Trophoblast cell (in vitro differentiated cells and primary cell): ENCODE measurements around the gene VOPP1.

Source experiments
- DNase-seq, 2 donors: peaks; one replicate each; pipeline ENCODE4 v3.0.0-alpha.2; 2016
- H2AFZ ChIP-seq: 2 replicates; pipeline ENCODE4 v1.6.1; 2013; ENCODE audit warnings: low read length, moderate library complexity, mild to moderate bottlenecking; ENCODE audit not compliant: insufficient read depth, poor library complexity
- H2AK5ac ChIP-seq: 2 replicates; pipeline ENCODE4 v1.6.1; 2013; ENCODE audit warnings: mild to moderate bottlenecking, low read length
- H2BK120ac ChIP-seq: 2 replicates; pipeline ENCODE4 v1.6.1; 2013; ENCODE audit warnings: low read length, mild to moderate bottlenecking, moderate library complexity; ENCODE audit not compliant: insufficient read depth, poor library complexity
- H2BK12ac ChIP-seq: 2 replicates; pipeline ENCODE4 v1.6.1; 2013; ENCODE audit warnings: mild to moderate bottlenecking, low read length, moderate library complexity
- H2BK5ac ChIP-seq: 2 replicates; pipeline ENCODE4 v1.6.1; 2013; ENCODE audit warnings: low read length, low read depth, moderate library complexity, mild to moderate bottlenecking; ENCODE audit not compliant: poor library complexity
- H3K14ac ChIP-seq: 2 replicates; pipeline ENCODE4 v1.6.1; 2013; ENCODE audit warnings: mild to moderate bottlenecking, low read length
- H3K18ac ChIP-seq: 2 replicates; pipeline ENCODE4 v1.6.1; 2013; ENCODE audit warnings: mild to moderate bottlenecking, low read length
- H3K23ac ChIP-seq: 2 replicates; pipeline ENCODE4 v1.6.1; 2013; ENCODE audit warnings: low read length
- H3K27ac ChIP-seq: 2 replicates; pipeline ENCODE4 v1.5.1; 2013; ENCODE audit warnings: low read depth, mild to moderate bottlenecking, inconsistent platforms, low read length, moderate library complexity
- H3K27me3 ChIP-seq: 2 replicates; pipeline ENCODE4 v1.6.1; 2013; ENCODE audit warnings: inconsistent platforms, mild to moderate bottlenecking, low read length, moderate library complexity; ENCODE audit not compliant: insufficient read depth
- H3K36me3 ChIP-seq, 2 experiments: 1 replicate in 1 of 2; 2 replicates in 1 of 2; pipeline ENCODE4 v1.6.1; 2013; ENCODE audit warnings: low read length in 2 of 2, mild to moderate bottlenecking in 2 of 2, moderate library complexity in 1 of 2; ENCODE audit not compliant: insufficient read depth in 2 of 2, control insufficient read depth in 1 of 2
- H3K4ac ChIP-seq: 2 replicates; pipeline ENCODE4 v1.6.1; 2013; ENCODE audit warnings: low read depth, mild to moderate bottlenecking, low read length, moderate library complexity
- H3K4me1 ChIP-seq, 2 experiments: 1 replicate in 1 of 2; 2 replicates in 1 of 2; pipeline ENCODE4 v1.6.1; 2013; ENCODE audit warnings: low read length in 2 of 2, mild to moderate bottlenecking in 2 of 2, moderate library complexity in 1 of 2; ENCODE audit not compliant: insufficient read depth in 2 of 2, control insufficient read depth in 1 of 2
- H3K4me2 ChIP-seq: 2 replicates; pipeline ENCODE4 v1.6.1; 2013; ENCODE audit warnings: inconsistent platforms, mild to moderate bottlenecking, low read length, moderate library complexity
- H3K4me3 ChIP-seq: 2 replicates; pipeline ENCODE4 v1.5.1; 2013; ENCODE audit warnings: mild to moderate bottlenecking, low read depth, low read length, inconsistent platforms
- H3K79me1 ChIP-seq: one replicate; pipeline ENCODE4 v1.6.1; 2013; ENCODE audit warnings: low read length
- H3K79me2 ChIP-seq: 2 replicates; pipeline ENCODE4 v1.6.1; 2013; ENCODE audit warnings: low read length, mild to moderate bottlenecking; ENCODE audit not compliant: control insufficient read depth, insufficient read depth, poor library complexity
- H3K9ac ChIP-seq: 2 replicates; pipeline ENCODE4 v1.6.1; 2013; ENCODE audit warnings: mild to moderate bottlenecking, low read length
- H3K9me3 ChIP-seq: 2 replicates; pipeline ENCODE4 v1.6.1; 2013; ENCODE audit warnings: low read depth, mild to moderate bottlenecking, control low read depth, inconsistent platforms, low read length; ENCODE audit not compliant: insufficient read depth
- H4K12ac ChIP-seq: 2 replicates; pipeline ENCODE4 v1.6.1; 2013; ENCODE audit warnings: low read depth, mild to moderate bottlenecking, low read length, moderate library complexity
- H4K8ac ChIP-seq: 2 replicates; pipeline ENCODE4 v1.6.1; 2013; ENCODE audit warnings: low read depth, mild to moderate bottlenecking, low read length, moderate library complexity
- H4K91ac ChIP-seq: one replicate; pipeline ENCODE4 v1.6.1; 2013; ENCODE audit warnings: low read depth, mild to moderate bottlenecking, low read length, moderate library complexity
- WGBS: extraction: QIAGEN DNeasy Blood & Tissue Kit; methylation state at CpG from one replicate; pipeline ENCODE4 v1.1.7; 2013; ENCODE audit warnings: missing lambda C conversion rate; ENCODE audit not compliant: insufficient read length, insufficient coverage; ENCODE audit errors: extremely low coverage; 5-methylcytosine and 5-hydroxymethylcytosine counted together

The VOPP1 gene

GRCh38 chr7:55576753-55577152 is 4.5 kb upstream of the VOPP1 start:
- Histone ChIP-seq H4K91ac (no peak overlapping the region), H2BK120ac (no peak overlapping the region), H3K27ac (no peak overlapping the region), H3K4me1 (peaks cover 0 to 4% of the 10 kb centered on the region in 2 experiments), H4K8ac (no peak overlapping the region), H3K79me2 (peaks cover 3% of the 10 kb centered on the region), H2AFZ (no peak overlapping the region), H3K4me3 (no peak overlapping the region), H3K9me3 (no peaks in the 10 kb centered on the region), H3K9ac (no peak overlapping the region), H2BK12ac (no peak overlapping the region), H3K36me3 (no peaks in the 10 kb centered on the region), H3K18ac (no peak overlapping the region), H3K14ac (no peak overlapping the region), H2AK5ac (no peak overlapping the region), H3K79me1 (peaks cover 7% of the 10 kb centered on the region), H3K23ac (no peak overlapping the region), H3K4me2 (no peak overlapping the region), H4K12ac (no peak overlapping the region), H3K4ac (no peak overlapping the region), H3K27me3 (no peaks in the 10 kb centered on the region), H2BK5ac (no peak overlapping the region)
- DNase-seq: no peak
- WGBS: no CpG with 5 or more reads among the region's 4 CpGs

GRCh38 chr7:55575733-55576132 is 3.4 kb upstream of the VOPP1 start:
- no peak overlapping the region for H3K27ac ChIP-seq
- H2BK120ac ChIP-seq: no peak overlapping the region
- H3K9me3 ChIP-seq: no peaks in the 10 kb centered on the region
- H3K4me2 ChIP-seq: no peak overlapping the region
- H3K18ac ChIP-seq: no peak overlapping the region
- no peak overlapping the region for H4K8ac ChIP-seq
- H3K9ac ChIP-seq: no peak overlapping the region
- no CpG with 5 or more reads among the region's 4 CpGs for WGBS
- H2AK5ac ChIP-seq: no peak overlapping the region
- no peak for DNase-seq
- no peak overlapping the region for H4K12ac ChIP-seq
- H2BK12ac ChIP-seq: no peak overlapping the region
- H3K79me2 ChIP-seq: peaks cover 4% of the 10 kb centered on the region
- no peaks in the 10 kb centered on the region for H3K36me3 ChIP-seq
- H3K14ac ChIP-seq: no peak overlapping the region
- no peak overlapping the region for H4K91ac ChIP-seq
- H3K79me1 ChIP-seq: peaks cover 11% of the 10 kb centered on the region
- H2AFZ ChIP-seq: no peak overlapping the region
- H2BK5ac ChIP-seq: no peak overlapping the region
- H3K4me1 ChIP-seq: peaks cover 0 to 4% of the 10 kb centered on the region in 2 experiments
- no peak overlapping the region for H3K23ac ChIP-seq
- H3K27me3 ChIP-seq: no peaks in the 10 kb centered on the region
- H3K4ac ChIP-seq: no peak overlapping the region
- no peak overlapping the region for H3K4me3 ChIP-seq

- no peaks in the 10 kb centered on the region for H3K27me3 ChIP-seq
- no peak overlapping the region for H2BK5ac ChIP-seq
- no peak overlapping the region for H3K27ac ChIP-seq
- H2BK120ac ChIP-seq: no peak overlapping the region
- no peak overlapping the region for H3K4me3 ChIP-seq
- H3K4ac ChIP-seq: no peak overlapping the region
- H3K9ac ChIP-seq: no peak overlapping the region
- H3K4me1 ChIP-seq: peaks cover 0 to 7% of the 10 kb centered on the region in 2 experiments
- H2AK5ac ChIP-seq: no peak overlapping the region
- no peak overlapping the region for H2AFZ ChIP-seq
- peaks cover 4% of the 10 kb centered on the region for H3K79me2 ChIP-seq
- no peak overlapping the region for H4K12ac ChIP-seq
- H3K4me2 ChIP-seq: no peak overlapping the region
- H2BK12ac ChIP-seq: no peak overlapping the region
- no peak overlapping the region for H4K8ac ChIP-seq
- H3K9me3 ChIP-seq: no peaks in the 10 kb centered on the region
- H3K79me1 ChIP-seq: peaks cover 11% of the 10 kb centered on the region
- H3K36me3 ChIP-seq: no peaks in the 10 kb centered on the region
- no peak for DNase-seq
- no peak overlapping the region for H4K91ac ChIP-seq
- WGBS: no CpG with 5 or more reads among the region's 9 CpGs
- no peak overlapping the region for H3K14ac ChIP-seq
- H3K23ac ChIP-seq: no peak overlapping the region
- no peak overlapping the region for H3K18ac ChIP-seq
Observed at GRCh38 chr7:55575098-55575497, 2.8 kb upstream of the VOPP1 start.

- Histone ChIP-seq H3K36me3 (no peaks in the 10 kb centered on the region), H4K12ac (no peak overlapping the region), H2AK5ac (no peak overlapping the region), H2BK12ac (no peak overlapping the region), H3K4me3 (no peak overlapping the region), H4K91ac (peak overlapping the region; percentile 25), H3K23ac (no peak overlapping the region), H4K8ac (no peak overlapping the region), H2BK5ac (no peak overlapping the region), H3K27ac (no peak overlapping the region), H3K4ac (no peak overlapping the region), H2AFZ (no peak overlapping the region), H3K9ac (no peak overlapping the region), H3K79me1 (peaks cover 11% of the 10 kb centered on the region), H3K14ac (no peak overlapping the region), H3K9me3 (no peaks in the 10 kb centered on the region), H3K18ac (no peak overlapping the region), H3K79me2 (peaks cover 4% of the 10 kb centered on the region), H2BK120ac (no peak overlapping the region), H3K4me1 (peaks cover 5 to 9% of the 10 kb centered on the region in 2 experiments), H3K4me2 (no peak overlapping the region), H3K27me3 (no peaks in the 10 kb centered on the region)
- DNase-seq: no peak
- WGBS: no CpG with 5 or more reads among the region's 3 CpGs
Observed at GRCh38 chr7:55574051-55574717, 1.9 kb upstream of the VOPP1 start.
